AG09319 (cell line): ENCODE results near the gene SLC25A29.

Experiments used
- DNase-seq: peaks from one replicate; pipeline ENCODE4 v3.0.0-alpha.2; 2010; ENCODE audit warnings: low read depth; ENCODE audit errors: extremely low read depth
- CTCF ChIP-seq: IDR thresholded peaks from 2 replicates; pipeline ENCODE4 v1.5.1; 2011; ENCODE audit warnings: low read depth, mild to moderate bottlenecking, inconsistent platforms, low read length, moderate library complexity

The SLC25A29 gene

GRCh38 chr14:100329233-100330006 lies 23.2 kb upstream of the SLC25A29 start:
- TF ChIP-seq CTCF: no peak
- DNase-seq: no peak

GRCh38 chr14:100328495-100329163 lies 22.4 kb upstream of the SLC25A29 start:
- no peak for DNase-seq
- no peak for TF ChIP-seq CTCF

- DNase-seq: no peak
- TF ChIP-seq CTCF: no peak
Observed at GRCh38 chr14:100327128-100327527, 20.9 kb upstream of the SLC25A29 start.

- no peak for TF ChIP-seq CTCF
- no peak for DNase-seq
Observed at GRCh38 chr14:100325958-100326357, 19.7 kb upstream of the SLC25A29 start.

GRCh38 chr14:100325231-100325632 lies 19.0 kb upstream of the SLC25A29 start:
- no peak for TF ChIP-seq CTCF
- DNase-seq: no peak

GRCh38 chr14:100323942-100324307 lies 17.7 kb upstream of the SLC25A29 start:
- TF ChIP-seq CTCF: no peak
- DNase-seq: no peak
